Hematopoietic multipotent progenitor cell treated with erythropoietin and hydrocortisone succinate and interleukin-3 and kit ligand, for 17 days (in vitro differentiated cells): ENCODE results near the gene METTL16.
"Not testable (repeated sequence)": the region's sequence is repeated elsewhere in the genome, so short reads cannot be mapped to it uniquely, and the experiment has no call there.

Source experiments
- DNase-seq: peaks from one replicate; pipeline ENCODE4 v3.0.0-alpha.2; 2015; ENCODE audit warnings: low spot score

Gene METTL16

DNA sequence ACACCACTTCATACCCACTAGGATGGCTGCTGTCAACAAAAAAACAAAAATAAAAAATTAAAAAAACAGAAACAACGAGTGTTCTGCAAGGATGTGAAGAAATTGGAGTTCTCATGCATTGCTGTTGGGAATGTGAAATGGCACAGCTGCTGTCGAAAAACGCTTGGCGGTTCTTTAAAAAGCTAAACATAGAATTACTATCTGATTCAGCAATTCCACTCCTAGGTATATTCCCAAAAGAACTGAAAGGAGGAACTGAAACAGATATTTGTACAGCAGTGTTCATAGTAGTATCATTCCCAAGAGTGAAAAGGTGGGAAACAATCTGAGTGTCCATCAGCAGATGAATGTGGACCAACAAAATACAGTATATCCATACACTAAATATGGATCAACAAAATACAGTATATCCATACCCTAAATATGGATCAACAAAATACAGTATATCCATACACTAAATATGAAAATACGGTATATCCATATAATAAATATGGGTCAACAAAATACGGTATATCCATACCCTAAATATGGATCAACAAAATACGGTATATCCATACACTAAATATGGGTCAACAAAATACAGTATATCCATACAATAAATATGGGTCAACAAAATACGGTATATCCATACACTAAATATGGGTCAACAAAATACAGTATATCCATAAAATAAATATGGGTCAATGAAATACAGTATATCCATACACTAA lies 8.7 kb downstream of the METTL16 start:
- DNase-seq, result no peak

- DNase-seq, result no peak
These were observed 11.2 kb downstream of the METTL16 start for GRCh38 chr17:2500446-2500845.

DNA sequence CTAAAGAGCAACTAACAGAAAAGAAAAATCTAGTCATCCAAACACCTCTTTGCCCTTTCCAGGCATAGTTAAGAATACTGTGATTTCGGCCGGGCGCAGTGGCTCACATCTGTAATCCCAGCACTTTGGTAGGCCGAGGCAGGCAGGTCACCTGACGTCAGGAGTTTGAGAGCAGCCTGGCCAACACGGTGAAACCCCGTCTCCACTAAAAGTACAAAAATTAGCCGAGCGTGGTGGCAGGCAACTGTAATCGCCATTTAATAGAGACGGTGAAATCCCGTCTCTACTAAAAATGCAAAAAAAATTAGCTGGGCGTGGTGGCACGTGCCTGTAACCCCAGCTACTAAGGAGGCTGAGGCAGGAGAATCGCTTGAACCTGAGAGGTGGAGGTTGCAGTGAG lies 22.4 kb downstream of the METTL16 start:
- DNase-seq, result not testable (repeated sequence)

- DNase-seq, result no peak
These were observed 24.4 kb downstream of the METTL16 start for GRCh38 chr17:2487306-2487705.

DNA sequence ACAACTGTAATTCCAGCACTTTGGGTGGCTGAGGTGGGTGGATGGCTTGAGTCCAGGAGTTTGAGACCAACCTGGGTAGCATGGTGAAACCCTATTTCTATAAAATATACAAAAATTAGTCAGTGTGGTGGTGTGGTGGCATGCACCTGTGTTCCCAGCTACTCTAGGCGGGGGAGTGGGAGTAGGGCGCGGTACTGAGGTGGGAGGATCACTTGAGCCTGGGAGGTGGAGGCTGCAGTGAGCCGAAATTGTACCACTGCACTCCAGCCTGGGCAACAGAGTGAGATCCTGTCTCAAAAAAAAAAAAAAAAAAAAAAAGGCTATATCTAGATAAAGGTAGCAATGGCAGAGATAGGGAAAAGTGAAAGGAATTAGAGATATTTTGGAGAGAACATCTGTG lies 25.0 kb downstream of the METTL16 start:
- not testable (repeated sequence) for DNase-seq

DNA sequence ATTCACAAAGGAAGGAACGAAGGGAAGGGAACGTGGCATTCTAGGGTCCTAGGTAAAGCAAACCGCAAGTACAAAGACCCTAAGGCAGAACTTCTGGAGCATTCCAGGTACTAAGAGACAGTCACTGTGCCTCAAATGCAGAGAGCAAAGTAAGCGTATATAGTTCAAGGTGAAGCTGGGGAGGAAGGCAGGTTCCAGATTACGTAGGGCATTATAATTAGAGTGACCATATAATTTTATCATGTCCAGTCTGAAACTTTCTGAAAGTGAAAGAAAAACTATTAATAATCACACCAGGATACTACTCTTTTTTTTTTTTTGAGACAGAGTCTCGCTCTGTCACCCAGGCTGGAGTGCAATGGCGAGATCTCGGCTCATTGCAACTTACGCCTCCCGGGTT lies 25.7 kb downstream of the METTL16 start:
- DNase-seq, result no peak

- DNase-seq, result no peak
These were observed 26.1 kb downstream of the METTL16 start for GRCh38 chr17:2485543-2485942.

- no peak for DNase-seq
These were observed 26.8 kb downstream of the METTL16 start for GRCh38 chr17:2484876-2485275.

GRCh38 chr17:2483084-2483483 lies 28.6 kb downstream of the METTL16 start:
- no peak for DNase-seq

DNA sequence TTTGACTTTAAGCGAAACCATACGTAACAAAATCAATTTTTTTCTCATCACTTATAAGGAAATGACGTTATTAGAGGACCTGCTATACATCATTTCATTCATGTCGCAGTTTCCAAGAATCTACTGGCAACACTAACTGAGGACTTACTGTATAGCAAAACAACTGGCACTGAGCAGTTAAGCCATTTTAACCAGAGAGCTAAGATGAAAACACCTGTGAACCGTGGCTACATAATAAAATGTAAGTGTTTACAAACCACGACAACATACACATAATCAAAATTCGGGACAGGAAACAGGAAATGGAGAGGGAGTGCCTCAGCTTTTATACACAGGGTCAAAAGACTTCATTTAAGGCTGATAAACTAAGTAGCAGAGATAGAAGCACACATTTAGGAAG lies 29.5 kb downstream of the METTL16 start:
- no peak for DNase-seq

DNA sequence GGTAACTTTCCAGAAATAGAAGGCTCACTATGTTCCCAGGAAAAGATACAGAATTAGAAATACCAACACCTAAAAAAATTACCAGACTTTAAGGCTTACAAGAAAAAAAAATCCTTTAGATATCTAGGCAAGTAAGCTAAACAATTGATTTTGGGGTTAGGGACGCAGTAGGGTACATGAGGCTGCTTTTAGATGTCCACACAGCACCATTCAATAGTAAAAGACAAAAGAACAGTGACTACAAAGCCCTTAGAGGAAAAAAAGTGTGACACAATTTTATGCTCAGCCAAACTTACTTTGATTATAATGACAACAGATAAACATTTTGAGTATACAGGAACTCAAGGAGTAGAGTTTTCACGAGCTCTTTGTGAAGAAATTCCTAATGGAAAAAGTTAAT lies 29.9 kb downstream of the METTL16 start:
- no peak for DNase-seq

DNA sequence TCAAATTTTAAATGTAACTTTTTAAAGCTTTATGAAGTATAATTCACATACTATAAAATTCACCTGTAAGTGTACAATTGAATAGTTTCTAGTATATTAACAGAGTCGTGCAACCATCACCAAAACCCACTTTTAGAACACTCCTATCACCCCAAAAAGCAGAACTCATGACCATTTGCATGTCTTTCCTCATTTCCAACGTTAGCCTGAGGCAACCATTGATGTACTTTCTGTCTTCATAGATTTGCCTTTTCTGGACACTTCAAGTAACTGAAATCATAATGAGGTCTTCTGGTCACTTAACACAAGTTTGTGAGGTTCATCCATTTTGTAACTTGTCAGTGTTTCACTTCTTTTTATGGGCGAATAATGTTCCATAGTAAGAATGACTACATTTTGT lies 33.2 kb downstream of the METTL16 start:
- DNase-seq, result no peak

GRCh38 chr17:2475056-2475455 lies 36.6 kb downstream of the METTL16 start:
- no peak for DNase-seq

GRCh38 chr17:2474371-2474770 lies 37.3 kb downstream of the METTL16 start:
- DNase-seq, result no peak

DNA sequence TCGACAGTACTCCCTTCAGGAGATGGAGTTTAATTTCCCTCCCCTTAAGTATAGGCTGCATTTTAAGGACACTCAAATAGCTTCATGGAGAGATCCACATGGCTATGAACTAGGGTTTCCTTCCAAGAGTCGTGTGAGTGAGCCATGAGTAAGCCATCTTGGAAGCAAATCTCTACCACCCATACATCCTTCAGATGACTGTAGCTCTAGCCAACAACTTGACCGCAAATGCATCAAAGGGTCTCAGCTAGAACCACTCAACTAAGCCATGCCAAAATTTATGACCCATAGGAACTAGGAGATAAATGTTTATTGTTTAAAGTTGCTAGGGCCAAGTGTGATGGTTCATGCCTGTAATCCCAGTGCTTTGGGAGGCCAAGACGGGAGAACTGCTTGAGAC lies 43.4 kb downstream of the METTL16 start:
- no peak for DNase-seq

GRCh38 chr17:2466931-2467330 lies 44.8 kb downstream of the METTL16 start:
- no peak for DNase-seq

DNA sequence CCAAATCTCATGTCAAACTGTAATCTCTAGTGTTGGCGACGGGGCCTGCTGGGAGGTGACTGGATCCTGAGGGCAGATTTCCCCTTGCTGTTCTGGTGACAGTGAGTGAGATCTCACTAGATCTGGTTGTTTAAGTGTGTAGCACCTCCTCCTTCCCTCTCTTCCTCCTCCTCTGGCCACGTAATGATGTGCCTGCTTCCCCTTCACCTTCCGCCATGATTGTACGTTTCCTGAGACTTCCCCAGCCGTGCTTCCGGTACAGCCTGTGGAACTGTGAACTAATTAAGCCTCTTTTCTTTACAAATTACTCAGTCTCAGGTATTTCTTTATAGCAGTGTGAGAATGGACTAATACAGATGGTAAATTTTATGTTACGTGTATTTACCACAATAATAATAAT lies 49.2 kb downstream of the METTL16 start:
- DNase-seq, result no peak

DNA sequence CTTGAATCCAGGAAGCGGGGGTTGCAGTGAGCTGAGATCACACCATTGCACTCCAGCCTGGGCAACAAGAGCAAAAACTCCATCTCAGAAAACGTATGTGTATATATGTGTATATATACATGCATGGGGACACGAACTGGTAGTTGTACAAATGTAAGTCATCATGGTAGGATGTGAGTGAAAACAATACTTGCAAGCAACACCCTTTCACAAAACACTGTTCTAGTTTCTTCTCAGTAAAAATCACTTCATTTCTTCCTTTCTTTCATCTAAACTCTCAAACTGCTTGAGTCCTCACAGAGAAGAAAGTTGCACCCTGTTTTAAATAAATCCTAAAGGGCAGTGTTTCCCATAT lies 51.8 kb downstream of the METTL16 start:
- no peak for DNase-seq

- DNase-seq, result no peak
These were observed 53.8 kb downstream of the METTL16 start for GRCh38 chr17:2457913-2458312.

GRCh38 chr17:2456475-2456874 lies 55.2 kb downstream of the METTL16 start:
- no peak for DNase-seq

DNA sequence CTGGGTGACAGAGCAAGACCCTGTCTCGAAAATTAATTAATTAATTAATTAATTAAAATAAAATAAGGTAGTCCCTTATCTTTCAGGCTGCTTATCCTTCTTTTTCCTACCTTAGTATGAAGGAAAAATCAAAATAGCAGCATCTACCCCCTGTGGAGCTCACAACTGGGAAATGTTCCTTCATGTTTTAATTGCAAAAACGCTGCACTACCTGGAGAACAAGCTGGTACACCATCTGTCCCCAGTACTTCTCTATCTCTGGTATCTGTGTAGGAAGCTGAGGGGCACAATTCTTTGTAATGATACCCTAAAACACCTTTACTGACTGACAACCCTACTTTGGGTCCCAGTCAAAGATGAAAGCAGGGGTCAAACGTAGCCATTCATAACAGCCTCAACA lies 55.7 kb downstream of the METTL16 start:
- DNase-seq, result no peak

DNA sequence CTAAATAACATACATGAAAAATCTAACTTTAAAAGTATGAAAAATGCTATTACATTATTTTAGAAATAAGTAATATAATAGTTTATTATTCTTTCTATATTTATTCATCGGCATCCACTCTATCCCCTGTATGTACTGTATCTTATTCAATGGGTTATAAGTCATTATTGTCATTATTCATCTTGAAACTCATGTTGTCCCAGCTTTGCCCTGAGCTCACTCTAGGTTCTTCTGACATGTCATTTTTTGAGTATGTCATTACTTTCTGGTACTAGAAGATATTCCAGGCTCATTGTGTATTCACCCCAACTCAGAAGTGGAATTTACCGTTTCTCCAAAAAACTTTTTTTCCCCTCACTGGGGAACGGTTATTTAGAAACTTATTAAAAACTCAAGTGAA lies 57.8 kb downstream of the METTL16 start:
- no peak for DNase-seq

DNA sequence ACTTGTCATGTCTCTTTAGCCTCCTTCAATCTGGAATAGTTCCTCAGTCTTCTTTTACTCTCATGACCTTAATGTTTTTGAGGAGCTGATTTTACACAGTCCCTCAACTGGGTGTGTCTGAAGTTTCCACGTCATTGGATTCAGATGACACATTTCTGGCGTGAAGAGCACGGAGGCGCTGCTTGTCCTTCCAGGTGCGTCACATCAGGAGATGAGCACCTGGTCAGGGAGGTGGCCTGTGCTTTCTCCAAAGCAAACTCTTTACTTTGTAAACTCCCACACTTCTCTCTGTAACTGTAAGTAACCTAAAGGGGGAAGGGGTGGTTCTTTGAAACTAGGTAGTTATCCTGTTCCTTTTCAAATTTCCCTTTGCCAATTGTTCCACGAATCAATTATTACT lies 58.4 kb downstream of the METTL16 start:
- DNase-seq, result no peak

GRCh38 chr17:2452216-2452750 lies 59.4 kb downstream of the METTL16 start:
- DNase-seq, result no peak
